ENCODE measurements around the gene ZC3H14.

DNA sequence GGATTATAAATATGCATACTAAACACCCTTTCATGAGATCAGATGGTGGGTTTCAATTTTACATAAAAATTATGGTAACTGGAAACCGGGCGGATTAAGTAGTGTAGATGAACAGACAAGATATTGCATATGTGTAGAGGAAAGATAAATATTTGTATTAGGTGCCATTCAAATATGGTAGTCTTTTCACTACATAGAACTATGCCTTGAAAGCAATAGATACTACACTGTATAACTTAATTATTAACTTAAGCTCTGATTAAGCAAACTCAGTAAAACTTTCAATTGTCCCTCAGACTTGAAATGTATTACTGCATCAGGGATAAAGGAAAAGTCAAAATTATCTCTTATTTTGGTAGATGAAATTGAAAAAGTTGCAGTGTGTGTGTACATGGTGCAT is 10.0 kb upstream of the ZC3H14 start:
- TF ChIP-seq LEF1 (IDR thresholded peaks at IDR 0.05) (no peak), SNRNP70 (optimal IDR thresholded peaks at IDR 0.05; ENCODE audit: low read depth, low read length) (no peak), JUN (IDR thresholded peaks at IDR 0.05; ENCODE audit: borderline replicate concordance, low read depth, low read length) (no peak), JUN (CRISPR knock-in tag; IDR thresholded peaks at IDR 0.05; ENCODE audit: borderline replicate concordance) (no peak), PHF20 (IDR thresholded peaks at IDR 0.05; ENCODE audit: partially characterized antibody) (no peak), SRSF7 (optimal IDR thresholded peaks at IDR 0.05; ENCODE audit: low read depth, low read length) (no peak), RBM34 (IDR thresholded peaks at IDR 0.05; ENCODE audit: borderline replicate concordance, insufficient read depth, low read length) (no peak), BHLHE40 (IDR thresholded peaks at IDR 0.05; ENCODE audit: low read length) (no peak), ZNF586 (CRISPR knock-in tag; conservative IDR thresholded peaks at IDR 0.05) (no peak)
- TF ChIP-seq, protein P1, sequence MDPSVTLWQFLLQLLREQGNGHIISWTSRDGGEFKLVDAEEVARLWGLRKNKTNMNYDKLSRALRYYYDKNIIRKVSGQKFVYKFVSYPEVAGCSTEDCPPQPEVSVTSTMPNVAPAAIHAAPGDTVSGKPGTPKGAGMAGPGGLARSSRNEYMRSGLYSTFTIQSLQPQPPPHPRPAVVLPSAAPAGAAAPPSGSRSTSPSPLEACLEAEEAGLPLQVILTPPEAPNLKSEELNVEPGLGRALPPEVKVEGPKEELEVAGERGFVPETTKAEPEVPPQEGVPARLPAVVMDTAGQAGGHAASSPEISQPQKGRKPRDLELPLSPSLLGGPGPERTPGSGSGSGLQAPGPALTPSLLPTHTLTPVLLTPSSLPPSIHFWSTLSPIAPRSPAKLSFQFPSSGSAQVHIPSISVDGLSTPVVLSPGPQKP (CRISPR knock-in tag; IDR thresholded peaks at IDR 0.05): no peak
- TF ChIP-seq, protein P2, sequence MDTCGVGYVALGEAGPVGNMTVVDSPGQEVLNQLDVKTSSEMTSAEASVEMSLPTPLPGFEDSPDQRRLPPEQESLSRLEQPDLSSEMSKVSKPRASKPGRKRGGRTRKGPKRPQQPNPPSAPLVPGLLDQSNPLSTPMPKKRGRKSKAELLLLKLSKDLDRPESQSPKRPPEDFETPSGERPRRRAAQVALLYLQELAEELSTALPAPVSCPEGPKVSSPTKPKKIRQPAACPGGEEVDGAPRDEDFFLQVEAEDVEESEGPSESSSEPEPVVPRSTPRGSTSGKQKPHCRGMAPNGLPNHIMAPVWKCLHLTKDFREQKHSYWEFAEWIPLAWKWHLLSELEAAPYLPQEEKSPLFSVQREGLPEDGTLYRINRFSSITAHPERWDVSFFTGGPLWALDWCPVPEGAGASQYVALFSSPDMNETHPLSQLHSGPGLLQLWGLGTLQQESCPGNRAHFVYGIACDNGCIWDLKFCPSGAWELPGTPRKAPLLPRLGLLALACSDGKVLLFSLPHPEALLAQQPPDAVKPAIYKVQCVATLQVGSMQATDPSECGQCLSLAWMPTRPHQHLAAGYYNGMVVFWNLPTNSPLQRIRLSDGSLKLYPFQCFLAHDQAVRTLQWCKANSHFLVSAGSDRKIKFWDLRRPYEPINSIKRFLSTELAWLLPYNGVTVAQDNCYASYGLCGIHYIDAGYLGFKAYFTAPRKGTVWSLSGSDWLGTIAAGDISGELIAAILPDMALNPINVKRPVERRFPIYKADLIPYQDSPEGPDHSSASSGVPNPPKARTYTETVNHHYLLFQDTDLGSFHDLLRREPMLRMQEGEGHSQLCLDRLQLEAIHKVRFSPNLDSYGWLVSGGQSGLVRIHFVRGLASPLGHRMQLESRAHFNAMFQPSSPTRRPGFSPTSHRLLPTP (IDR thresholded peaks at IDR 0.05; ENCODE audit: borderline replicate concordance, extremely low read depth, insufficient read length): no peak
- TF ChIP-seq, protein P3, sequence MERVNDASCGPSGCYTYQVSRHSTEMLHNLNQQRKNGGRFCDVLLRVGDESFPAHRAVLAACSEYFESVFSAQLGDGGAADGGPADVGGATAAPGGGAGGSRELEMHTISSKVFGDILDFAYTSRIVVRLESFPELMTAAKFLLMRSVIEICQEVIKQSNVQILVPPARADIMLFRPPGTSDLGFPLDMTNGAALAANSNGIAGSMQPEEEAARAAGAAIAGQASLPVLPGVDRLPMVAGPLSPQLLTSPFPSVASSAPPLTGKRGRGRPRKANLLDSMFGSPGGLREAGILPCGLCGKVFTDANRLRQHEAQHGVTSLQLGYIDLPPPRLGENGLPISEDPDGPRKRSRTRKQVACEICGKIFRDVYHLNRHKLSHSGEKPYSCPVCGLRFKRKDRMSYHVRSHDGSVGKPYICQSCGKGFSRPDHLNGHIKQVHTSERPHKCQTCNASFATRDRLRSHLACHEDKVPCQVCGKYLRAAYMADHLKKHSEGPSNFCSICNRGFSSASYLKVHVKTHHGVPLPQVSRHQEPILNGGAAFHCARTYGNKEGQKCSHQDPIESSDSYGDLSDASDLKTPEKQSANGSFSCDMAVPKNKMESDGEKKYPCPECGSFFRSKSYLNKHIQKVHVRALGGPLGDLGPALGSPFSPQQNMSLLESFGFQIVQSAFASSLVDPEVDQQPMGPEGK (CRISPR knock-in tag; IDR thresholded peaks at IDR 0.05; ENCODE audit: borderline replicate concordance): no peak
- TF ChIP-seq, protein P4, sequence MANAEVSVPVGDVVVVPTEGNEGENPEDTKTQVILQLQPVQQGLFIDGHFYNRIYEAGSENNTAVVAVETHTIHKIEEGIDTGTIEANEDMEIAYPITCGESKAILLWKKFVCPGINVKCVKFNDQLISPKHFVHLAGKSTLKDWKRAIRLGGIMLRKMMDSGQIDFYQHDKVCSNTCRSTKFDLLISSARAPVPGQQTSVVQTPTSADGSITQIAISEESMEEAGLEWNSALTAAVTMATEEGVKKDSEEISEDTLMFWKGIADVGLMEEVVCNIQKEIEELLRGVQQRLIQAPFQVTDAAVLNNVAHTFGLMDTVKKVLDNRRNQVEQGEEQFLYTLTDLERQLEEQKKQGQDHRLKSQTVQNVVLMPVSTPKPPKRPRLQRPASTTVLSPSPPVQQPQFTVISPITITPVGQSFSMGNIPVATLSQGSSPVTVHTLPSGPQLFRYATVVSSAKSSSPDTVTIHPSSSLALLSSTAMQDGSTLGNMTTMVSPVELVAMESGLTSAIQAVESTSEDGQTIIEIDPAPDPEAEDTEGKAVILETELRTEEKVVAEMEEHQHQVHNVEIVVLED (CRISPR knock-in tag; IDR thresholded peaks at IDR 0.05): no peak
- TF ChIP-seq, protein P5, sequence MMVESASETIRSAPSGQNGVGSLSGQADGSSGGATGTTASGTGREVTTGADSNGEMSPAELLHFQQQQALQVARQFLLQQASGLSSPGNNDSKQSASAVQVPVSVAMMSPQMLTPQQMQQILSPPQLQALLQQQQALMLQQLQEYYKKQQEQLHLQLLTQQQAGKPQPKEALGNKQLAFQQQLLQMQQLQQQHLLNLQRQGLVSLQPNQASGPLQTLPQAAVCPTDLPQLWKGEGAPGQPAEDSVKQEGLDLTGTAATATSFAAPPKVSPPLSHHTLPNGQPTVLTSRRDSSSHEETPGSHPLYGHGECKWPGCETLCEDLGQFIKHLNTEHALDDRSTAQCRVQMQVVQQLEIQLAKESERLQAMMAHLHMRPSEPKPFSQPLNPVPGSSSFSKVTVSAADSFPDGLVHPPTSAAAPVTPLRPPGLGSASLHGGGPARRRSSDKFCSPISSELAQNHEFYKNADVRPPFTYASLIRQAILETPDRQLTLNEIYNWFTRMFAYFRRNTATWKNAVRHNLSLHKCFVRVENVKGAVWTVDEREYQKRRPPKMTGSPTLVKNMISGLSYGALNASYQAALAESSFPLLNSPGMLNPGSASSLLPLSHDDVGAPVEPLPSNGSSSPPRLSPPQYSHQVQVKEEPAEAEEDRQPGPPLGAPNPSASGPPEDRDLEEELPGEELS (CRISPR knock-in tag; IDR thresholded peaks at IDR 0.05; ENCODE audit: borderline replicate concordance): no peak
- TF ChIP-seq, protein P6, sequence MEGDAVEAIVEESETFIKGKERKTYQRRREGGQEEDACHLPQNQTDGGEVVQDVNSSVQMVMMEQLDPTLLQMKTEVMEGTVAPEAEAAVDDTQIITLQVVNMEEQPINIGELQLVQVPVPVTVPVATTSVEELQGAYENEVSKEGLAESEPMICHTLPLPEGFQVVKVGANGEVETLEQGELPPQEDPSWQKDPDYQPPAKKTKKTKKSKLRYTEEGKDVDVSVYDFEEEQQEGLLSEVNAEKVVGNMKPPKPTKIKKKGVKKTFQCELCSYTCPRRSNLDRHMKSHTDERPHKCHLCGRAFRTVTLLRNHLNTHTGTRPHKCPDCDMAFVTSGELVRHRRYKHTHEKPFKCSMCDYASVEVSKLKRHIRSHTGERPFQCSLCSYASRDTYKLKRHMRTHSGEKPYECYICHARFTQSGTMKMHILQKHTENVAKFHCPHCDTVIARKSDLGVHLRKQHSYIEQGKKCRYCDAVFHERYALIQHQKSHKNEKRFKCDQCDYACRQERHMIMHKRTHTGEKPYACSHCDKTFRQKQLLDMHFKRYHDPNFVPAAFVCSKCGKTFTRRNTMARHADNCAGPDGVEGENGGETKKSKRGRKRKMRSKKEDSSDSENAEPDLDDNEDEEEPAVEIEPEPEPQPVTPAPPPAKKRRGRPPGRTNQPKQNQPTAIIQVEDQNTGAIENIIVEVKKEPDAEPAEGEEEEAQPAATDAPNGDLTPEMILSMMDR (IDR thresholded peaks at IDR 0.05 in 2 of 3, conservative IDR thresholded peaks at IDR 0.05 in 1 of 3; ENCODE audit: insufficient read depth in 2 of 3, low read depth in 1 of 3, low read length in 3 of 3): no peak

All from K562 (cell line).